Breast epithelium (tissue), 4 donors: ENCODE data around the gene GIMAP4. TPM values are rescaled to one million over a fixed set of nuclear protein-coding genes. Genes with fewer than 3 reads are reported as not detected.

ENCODE experiments used
- DNase-seq, 2 donors: peaks; one replicate each; pipeline ENCODE4 v3.0.0-alpha.2; 2019; ENCODE audit warnings: low spot score in 2 of 2
- H3K27ac ChIP-seq, 2 donors: fragments of 200-600 bp; sonication (generic) in 1 of 2; one replicate each; pipeline ENCODE4 v1.5.1; 2016 to 2019; ENCODE audit warnings: mild to moderate bottlenecking in 1 of 2
- H3K27me3 ChIP-seq, 2 donors: fragments of 200-600 bp; sonication (generic) in 1 of 2; one replicate each; pipeline versions ENCODE4 v1.5.1 to v1.6.0; 2017 to 2019; ENCODE audit warnings: control low read depth in 1 of 2, mild to moderate bottlenecking in 1 of 2
- H3K36me3 ChIP-seq: fragments of 200-600 bp; one replicate; pipeline ENCODE4 v1.5.1; 2019
- H3K4me1 ChIP-seq, 2 donors: fragments of 200-600 bp; sonication (generic); one replicate each; pipeline ENCODE4 v1.5.1; 2016 to 2019; ENCODE audit warnings: control low read depth in 1 of 2
- H3K4me3 ChIP-seq, 3 donors: fragments of 200-600 bp; sonication (generic); 1 replicate in 2 of 3; 2 replicates in 1 of 3; pipeline ENCODE4 v1.5.1; 2016 to 2019; ENCODE audit warnings: mild to moderate bottlenecking in 3 of 3, moderate library complexity in 2 of 3
- H3K9me3 ChIP-seq, 2 donors: fragments of 200-600 bp; sonication (generic) in 1 of 2; one replicate each; pipeline ENCODE4 v1.5.1; 2016 to 2019; ENCODE audit warnings: control low read depth in 1 of 2
- CTCF ChIP-seq, 3 donors: fragments of 450-650 bp; IDR thresholded peaks; one replicate each; pipeline ENCODE4 v1.5.1; 2016 to 2017; ENCODE audit warnings: antibody characterized with exemption in 3 of 3, mild to moderate bottlenecking in 3 of 3, moderate library complexity in 3 of 3
- POLR2A ChIP-seq: fragments of 450-650 bp; IDR thresholded peaks from one replicate; pipeline ENCODE4 v1.6.1; 2016; ENCODE audit warnings: antibody characterized with exemption, mild to moderate bottlenecking, moderate library complexity
- POLR2AphosphoS5 ChIP-seq, 3 donors: sonication (generic); formaldehyde crosslinking; IDR thresholded peaks; one replicate each; pipeline ENCODE4 v1.6.1; 2017; ENCODE audit warnings: antibody characterized with exemption in 3 of 3
- intact Hi-C: fragments of 100-400 bp; cut with DNase I; formaldehyde crosslinking; loops from one replicate; pipeline ENCODE4 v1.15.1; 2023; ENCODE audit warnings: low total_unique reads
- total RNA-seq, 3 donors: library from RNA; depleted of rRNA; stranded (reverse); fragments of >200 nt; gene quantifications; one replicate each; pipeline ENCODE4 v1.1.0, GENCODE V29; 2016

GIMAP4 gene
- total RNA-seq, 3 donors from 2014 or later, result 19.3 to 29.8 (median 29.2) TPM

DNA sequence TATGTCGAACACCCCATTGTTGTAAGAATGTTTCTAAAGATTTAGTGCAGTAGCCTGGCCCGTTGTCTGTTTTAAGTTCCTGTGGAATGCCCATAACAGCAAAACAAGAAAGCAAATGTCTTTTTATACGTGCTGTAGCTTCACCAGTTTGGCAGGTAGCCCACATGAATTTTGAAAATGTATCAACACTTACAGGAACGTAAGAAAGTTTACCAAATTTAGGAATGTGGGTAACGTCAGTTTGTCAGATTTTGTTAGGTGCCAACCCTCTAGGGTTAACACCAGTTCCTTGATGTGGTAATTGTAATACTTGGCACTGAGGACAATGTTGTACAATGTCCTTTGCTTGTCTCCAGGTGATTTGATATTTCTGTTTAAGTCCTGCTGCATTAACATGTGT, 3.2 kb upstream of the GIMAP4 start:
- H3K4me3 ChIP-seq, result no peak overlapping the region
- H3K4me1 ChIP-seq, result no peaks in the 10 kb centered on the region
- peaks cover 10 to 17% of the 10 kb centered on the region in 2 donors for H3K9me3 ChIP-seq
- intact Hi-C loops, result no loop called here
- no peaks in the 10 kb centered on the region for H3K27me3 ChIP-seq
- TF ChIP-seq POLR2AphosphoS5 (IDR thresholded peaks at IDR 0.05) (no peak), CTCF (IDR thresholded peaks at IDR 0.05) (no peak), POLR2A (no peak)
- no peak overlapping the region for H3K27ac ChIP-seq
- no peak for DNase-seq
- H3K36me3 ChIP-seq, result no peaks in the 10 kb centered on the region

DNA sequence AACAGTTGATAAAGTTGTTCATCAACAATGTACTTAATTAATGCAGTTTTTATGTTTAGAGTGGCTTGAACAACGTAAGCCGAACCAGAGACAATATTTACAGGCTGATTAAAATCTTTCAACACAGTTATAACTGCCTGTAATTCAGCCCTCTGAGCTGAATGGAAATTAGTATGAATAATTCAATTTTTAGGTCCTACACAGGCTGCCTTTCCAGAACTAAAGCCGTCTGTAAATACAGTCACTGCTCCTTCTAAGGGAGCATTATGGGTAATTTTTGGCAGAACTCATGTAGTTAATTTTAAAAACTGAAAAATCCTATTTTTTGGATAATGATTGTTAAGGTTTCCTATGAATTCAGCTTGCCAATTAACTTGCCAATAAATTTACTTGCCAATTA, 2.6 kb upstream of the GIMAP4 start:
- Histone ChIP-seq H3K27me3 (no peaks in the 10 kb centered on the region), H3K27ac (no peak overlapping the region)

DNA sequence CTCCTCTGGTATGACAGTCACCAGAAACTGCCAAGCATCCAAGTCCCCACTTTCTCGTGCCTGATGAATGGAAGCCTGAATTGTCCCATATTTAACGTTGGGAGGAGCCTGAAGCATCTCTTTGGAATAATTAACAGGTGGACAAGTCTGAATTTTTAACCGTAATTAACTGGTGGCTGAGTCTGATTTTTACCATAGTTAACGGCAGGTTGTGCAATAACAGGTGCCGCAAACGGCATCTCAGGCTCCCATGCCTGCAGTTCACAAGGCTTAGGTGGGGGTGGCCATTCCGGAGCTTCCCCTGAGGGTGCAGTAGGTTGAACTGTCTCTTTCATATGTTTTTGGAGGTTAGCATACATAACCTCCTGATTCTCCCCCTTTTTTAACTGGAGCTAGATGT, 2.0 kb upstream of the GIMAP4 start:
- Histone ChIP-seq H3K4me3 (no peak overlapping the region), H3K4me1 (no peaks in the 10 kb centered on the region), H3K36me3 (no peaks in the 10 kb centered on the region), H3K9me3 (peaks cover 3 to 10% of the 10 kb centered on the region in 2 donors), H3K27ac (no peak overlapping the region), H3K27me3 (no peaks in the 10 kb centered on the region)
- no peak for DNase-seq
- intact Hi-C loops, result no loop called here
- TF ChIP-seq POLR2AphosphoS5 (IDR thresholded peaks at IDR 0.05) (no peak), POLR2A (no peak), CTCF (IDR thresholded peaks at IDR 0.05) (no peak)

More for the DNA sequence above, 2.6 kb upstream of the GIMAP4 start:
- no peak for DNase-seq
- TF ChIP-seq CTCF (IDR thresholded peaks at IDR 0.05) (no peak), POLR2AphosphoS5 (IDR thresholded peaks at IDR 0.05) (no peak), POLR2A (no peak)
- no peaks in the 10 kb centered on the region for H3K36me3 ChIP-seq
- intact Hi-C loops, result no loop called here
- H3K4me1 ChIP-seq, result no peaks in the 10 kb centered on the region
- H3K9me3 ChIP-seq, result peaks cover 8 to 15% of the 10 kb centered on the region in 2 donors
- no peak overlapping the region for H3K4me3 ChIP-seq

DNA sequence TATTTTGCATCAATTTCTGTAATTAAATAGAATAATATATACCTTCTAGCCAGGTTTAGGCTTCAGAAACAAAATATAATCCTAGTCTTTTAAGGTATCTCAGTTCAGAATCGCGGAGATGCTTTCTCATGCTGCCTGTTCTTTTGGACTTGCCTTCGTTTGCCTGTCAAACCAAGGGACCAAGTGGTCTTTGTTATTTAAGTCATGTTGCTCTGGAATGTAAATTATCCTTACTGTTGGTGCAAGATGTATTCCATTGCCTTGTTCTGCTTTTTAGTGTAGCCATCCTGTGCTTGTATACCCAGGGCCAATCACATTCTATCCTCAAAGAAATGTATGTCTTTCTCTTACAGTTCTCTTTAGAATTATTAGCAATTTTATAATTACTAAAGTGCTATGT, 1.1 kb upstream of the GIMAP4 start:
- Histone ChIP-seq H3K27me3 (no peaks in the 10 kb centered on the region), H3K36me3 (no peaks in the 10 kb centered on the region), H3K4me3 (no peak overlapping the region), H3K9me3 (peaks cover 0 to under 1% of the 10 kb centered on the region in 2 donors), H3K27ac (no peak overlapping the region), H3K4me1 (no peaks in the 10 kb centered on the region)
- intact Hi-C loops, result no loop called here
- TF ChIP-seq POLR2AphosphoS5 (IDR thresholded peaks at IDR 0.05), result no peak
- no peak for TF ChIP-seq POLR2A
- TF ChIP-seq CTCF (IDR thresholded peaks at IDR 0.05), result no peak
- DNase-seq, result no peak

GRCh38 chr7:150566572-150566971, 618 bp upstream of the GIMAP4 start:
- no peaks in the 10 kb centered on the region for H3K27me3 ChIP-seq
- no peaks in the 10 kb centered on the region for H3K4me1 ChIP-seq
- DNase-seq, result no peak
- no peak overlapping the region for H3K27ac ChIP-seq
- intact Hi-C loops, result no loop called here
- no peaks in the 10 kb centered on the region for H3K36me3 ChIP-seq
- no peak for TF ChIP-seq POLR2A
- no peaks in the 10 kb centered on the region for H3K9me3 ChIP-seq
- H3K4me3 ChIP-seq, result no peak overlapping the region

DNA sequence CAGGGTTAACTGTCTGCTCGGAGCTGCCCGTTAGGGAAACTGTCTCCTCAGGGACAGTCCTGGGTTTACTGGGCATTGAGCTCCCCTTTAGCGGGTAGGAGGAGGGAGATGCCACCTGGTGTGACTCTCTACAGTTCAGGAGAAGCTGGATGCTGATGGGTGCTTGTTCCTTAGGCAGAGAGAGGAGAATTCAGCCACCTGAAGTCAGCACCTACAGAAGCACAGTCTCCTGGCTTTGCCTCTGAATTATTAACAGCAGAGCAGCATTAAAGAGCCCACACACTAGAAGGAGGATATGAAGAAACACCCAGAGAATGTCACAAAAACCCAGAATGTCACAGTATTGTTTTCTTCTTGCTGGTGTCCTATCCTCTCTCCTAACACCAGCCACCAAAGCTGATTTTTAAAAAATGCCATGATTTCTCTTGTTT, 696 bp downstream of the GIMAP4 start:
- no peaks in the 10 kb centered on the region for H3K9me3 ChIP-seq
- H3K4me3 ChIP-seq, result peak overlapping the region; percentile 40 to 63 (median 44)
- H3K27me3 ChIP-seq, result no peaks in the 10 kb centered on the region
- no peak for DNase-seq
- intact Hi-C loops, result no loop called here
- no peaks in the 10 kb centered on the region for H3K36me3 ChIP-seq
- peak overlapping the region; percentile 1 to 78 for H3K27ac ChIP-seq
- no peaks in the 10 kb centered on the region for H3K4me1 ChIP-seq
- TF ChIP-seq POLR2A (no peak), POLR2AphosphoS5 (IDR thresholded peaks at IDR 0.05) (no peak), CTCF (IDR thresholded peaks at IDR 0.05) (no peak)
